ENCODE results near the gene ARSB. TPM values are rescaled to one million over a fixed set of nuclear protein-coding genes. Genes with fewer than 3 reads are reported as not detected.
A peak's percentile ranks its signal among the peaks of the same experiment; 100 is the strongest.

ARSB gene
- total and polyA plus RNA-seq, 2 donors (not counting 1 experiment from before 2014, with no cell fraction given) = 4.6 to 9.8 TPM

DNA sequence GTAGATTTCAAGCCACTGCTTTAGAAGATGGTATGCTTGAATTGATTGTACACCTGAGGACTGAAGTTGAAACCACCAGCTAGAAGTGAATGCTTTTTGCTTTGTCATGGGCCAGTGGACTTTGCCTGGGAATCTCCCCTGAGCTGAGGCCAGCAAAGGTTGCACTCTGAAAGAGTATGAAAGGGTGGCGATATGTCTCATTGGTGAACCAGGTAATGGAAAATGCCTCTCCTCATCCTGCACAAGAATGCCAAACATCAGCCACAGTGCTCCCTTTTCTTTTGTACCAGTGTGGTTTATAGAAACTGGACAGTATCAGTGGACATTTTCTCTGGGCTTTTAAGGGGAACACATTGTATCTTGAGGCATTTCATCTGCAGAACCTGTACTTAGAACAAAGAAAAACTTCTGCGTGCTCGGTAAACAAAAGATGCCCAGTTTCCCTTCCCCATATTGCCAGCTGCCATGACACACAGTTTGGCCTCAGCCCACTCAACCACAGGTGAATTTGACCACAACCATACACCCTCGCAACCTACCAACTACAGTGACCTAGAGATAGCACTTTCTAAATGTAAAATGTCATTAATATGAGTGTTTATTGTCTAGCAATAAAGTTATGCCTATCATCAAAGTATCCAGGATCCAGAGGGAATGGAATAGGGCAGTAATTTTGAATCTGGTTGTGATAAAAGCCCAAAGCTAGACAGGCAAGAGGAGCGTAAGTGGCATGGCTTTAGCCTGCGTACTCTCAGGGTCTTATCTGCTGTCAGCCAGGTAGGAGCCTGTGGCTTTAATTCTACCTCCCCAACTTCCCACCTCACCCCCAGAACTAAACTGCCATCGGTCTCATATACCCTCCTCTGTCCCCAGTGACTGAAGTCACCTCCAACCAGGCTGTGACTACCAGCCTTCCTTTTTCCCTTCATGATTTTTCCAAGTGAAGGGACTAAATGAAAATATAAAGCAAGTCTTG, 257.0 kb downstream of the ARSB start:
- peak overlapping the region; percentile 99 for H3K27ac Mint-ChIP-seq
- Histone ChIP-seq H3K36me3 (replicated peaks in 1 of 2; ENCODE audit: control extremely low read depth in 1 of 2, control insufficient read depth in 1 of 2, extremely low read depth in 1 of 2, insufficient read depth in 2 of 2, low read length in 1 of 2) (no peaks in the 10 kb centered on the region), H3K79me2 (ENCODE audit: control insufficient read depth, insufficient read depth, low read length) (no peaks in the 10 kb centered on the region), H3K4me2 (replicated peaks; ENCODE audit: low read depth, low read length, poor library complexity, severe bottlenecking) (peak overlapping the region; percentile 68), H3K9ac (ENCODE audit: low read length) (peak overlapping the region; percentile 48), H2AFZ (ENCODE audit: insufficient read depth, low read depth, low read length, poor library complexity, severe bottlenecking) (peak overlapping the region; percentile 21), H3K27me3 (replicated peaks in 1 of 4; ENCODE audit: control extremely low read depth in 1 of 4, control insufficient read depth in 3 of 4, insufficient read depth in 4 of 4, low read length in 3 of 4) (no peaks in the 10 kb centered on the region), H3K4me3 (ENCODE audit: control extremely low read depth in 1 of 5, extremely low read depth in 1 of 5, insufficient read depth in 1 of 5, low read depth in 2 of 5, low read length in 4 of 5) (peak overlapping the region in 3 of 5 experiments; percentile 16 to 30 (median 25)), H3K9me3 (ENCODE audit: control extremely low read depth in 1 of 3, control insufficient read depth in 2 of 3, insufficient read depth in 1 of 3, low read length in 2 of 3) (peaks cover 0 to 3% (median 0%) of the 10 kb centered on the region in 3 donors), H4K20me1 (ENCODE audit: control insufficient read depth, insufficient read depth, low read length, poor library complexity, severe bottlenecking) (no peaks in the 10 kb centered on the region), H3K27ac (ENCODE audit: low read length in 2 of 2) (peak overlapping the region; percentile 85 to 89), H3K4me1 (ENCODE audit: control insufficient read depth in 2 of 2, insufficient read depth in 2 of 2, low read length in 2 of 2) (peaks cover 60 to 68% of the 10 kb centered on the region in 2 donors)
- 26% methylated on average over 4 of the region's 7 CpGs for WGBS (ENCODE audit: insufficient coverage)
- POLR2A ChIA-PET = interaction anchor here (0.6 to 3.0 kb wide), 12 partner anchors 9 to 183 kb away, joined by 3 to 15 read pairs (median 4); partner anchors contain the start of gene LHFPL2
- DNase-seq (peak; percentile 88), ATAC-seq (ENCODE audit: low read depth) (peak; percentile 84)
- CTCF ChIA-PET = interaction anchor here (0.8 to 1.9 kb wide), 10 partner anchors 9 to 161 kb away, joined by 3 to 10 read pairs (median 4); partner anchors contain the start of gene LHFPL2
- peaks cover 67% of the 10 kb centered on the region for H3K4me1 Mint-ChIP-seq
- no peaks in the 10 kb centered on the region for H3K27me3 Mint-ChIP-seq
- peak overlapping the region; percentile 79 for H3K4me3 Mint-ChIP-seq
- no peaks in the 10 kb centered on the region for H3K9me3 Mint-ChIP-seq (ENCODE audit: insufficient read depth)
- no peak for TF ChIP-seq EZH2 (IDR thresholded peaks at IDR 0.05; ENCODE audit: borderline replicate concordance, insufficient read depth, low read depth, low read length, poor library complexity, severe bottlenecking)
- TF ChIP-seq, protein P1, sequence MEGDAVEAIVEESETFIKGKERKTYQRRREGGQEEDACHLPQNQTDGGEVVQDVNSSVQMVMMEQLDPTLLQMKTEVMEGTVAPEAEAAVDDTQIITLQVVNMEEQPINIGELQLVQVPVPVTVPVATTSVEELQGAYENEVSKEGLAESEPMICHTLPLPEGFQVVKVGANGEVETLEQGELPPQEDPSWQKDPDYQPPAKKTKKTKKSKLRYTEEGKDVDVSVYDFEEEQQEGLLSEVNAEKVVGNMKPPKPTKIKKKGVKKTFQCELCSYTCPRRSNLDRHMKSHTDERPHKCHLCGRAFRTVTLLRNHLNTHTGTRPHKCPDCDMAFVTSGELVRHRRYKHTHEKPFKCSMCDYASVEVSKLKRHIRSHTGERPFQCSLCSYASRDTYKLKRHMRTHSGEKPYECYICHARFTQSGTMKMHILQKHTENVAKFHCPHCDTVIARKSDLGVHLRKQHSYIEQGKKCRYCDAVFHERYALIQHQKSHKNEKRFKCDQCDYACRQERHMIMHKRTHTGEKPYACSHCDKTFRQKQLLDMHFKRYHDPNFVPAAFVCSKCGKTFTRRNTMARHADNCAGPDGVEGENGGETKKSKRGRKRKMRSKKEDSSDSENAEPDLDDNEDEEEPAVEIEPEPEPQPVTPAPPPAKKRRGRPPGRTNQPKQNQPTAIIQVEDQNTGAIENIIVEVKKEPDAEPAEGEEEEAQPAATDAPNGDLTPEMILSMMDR (IDR thresholded peaks at IDR 0.05) = no peak
- intact Hi-C loops (cut with micrococcal nuclease) = loop anchor here (1.0 to 10.0 kb wide), 4 partner anchors 30 to 434 kb away; partner anchors contain the start of genes AP3B1 and ARSB

Small RNAs within 50 kb of the gene (small RNA-seq; reads per million reads assigned to genes)
- not detected for gene AC025755.1 (ENCODE audit: insufficient read length, low read depth, low replicate concordance)

Other genes starting within 250 kb of the ARSB start
- 0.47 and 0.87 TPM in 2 replicates for gene DMGDH, start 84.4 kb upstream of the ARSB start, total RNA-seq
- gene DMGDH, start 84.4 kb upstream of the ARSB start, polyA plus RNA-seq = 0.63 TPM in 1 of 2 replicates, not detected in the other
- gene BHMT2, start 84.5 kb upstream of the ARSB start, total RNA-seq = not detected in 2 replicates
- gene BHMT2, start 84.5 kb upstream of the ARSB start, polyA plus RNA-seq = not detected in 2 replicates
- not detected in 2 replicates for gene BHMT, start 126.5 kb upstream of the ARSB start, total RNA-seq
- not detected in 2 replicates for gene BHMT, start 126.5 kb upstream of the ARSB start, polyA plus RNA-seq